H1 (cell line): ENCODE data around the gene PINK1. TPM values are rescaled to one million over a fixed set of nuclear protein-coding genes. Genes with fewer than 3 reads are reported as not detected.

Source experiments
- CTCF ChIA-PET: fragments of 300-600 bp; sonication (Branson Sonifier 250); formaldehyde crosslinking; loops from one replicate; lab custom pipeline; 2021; ENCODE audit not compliant: partially characterized antibody; lab: Charles Lee
- POLR2A ChIA-PET: fragments of 300-600 bp; sonication (Branson Sonifier 250); formaldehyde crosslinking; loops from one replicate; lab custom pipeline; 2021; ENCODE audit warnings: inconsistent platforms; ENCODE audit not compliant: partially characterized antibody; lab: Charles Lee
- DNase-seq, 2 experiments: peaks; one replicate each; pipeline versions ENCODE4 v3.0.0 to v3.0.0-alpha.2; 2010 to 2022; ENCODE audit warnings: low spot score in 2 of 2, low read depth in 1 of 2, mixed read lengths in 1 of 2
- FAIRE-seq: peaks from 2 replicates; lab custom pipeline; 2011; peaks lifted over from hg19 to GRCh38; lab: Jason Lieb, UNC
- H2AFZ ChIP-seq: 2 replicates; pipeline ENCODE4 v1.8.1; 2012; ENCODE audit warnings: low read length, inconsistent platforms
- H2AK5ac ChIP-seq: 2 replicates; pipeline ENCODE4 v1.6.1; 2013; ENCODE audit warnings: low read depth, low read length
- H2BK120ac ChIP-seq: replicated peaks from 2 replicates; pipeline ENCODE3; 2013; ENCODE audit warnings: low read depth, low read length, inconsistent platforms
- H2BK12ac ChIP-seq: 2 replicates; pipeline ENCODE4 v1.6.1; 2013; ENCODE audit warnings: low read depth, low read length
- H2BK15ac ChIP-seq: 2 replicates; pipeline ENCODE4 v1.6.1; 2013; ENCODE audit warnings: low read length
- H2BK20ac ChIP-seq: 2 replicates; pipeline ENCODE4 v1.6.1; 2013; ENCODE audit warnings: low read length
- H2BK5ac ChIP-seq: 2 replicates; pipeline ENCODE4 v1.6.1; 2013; ENCODE audit warnings: low read depth, low read length
- H3K14ac ChIP-seq: 2 replicates; pipeline ENCODE4 v1.6.1; 2013; ENCODE audit warnings: inconsistent platforms; ENCODE audit not compliant: insufficient read length
- H3K18ac ChIP-seq: 2 replicates; pipeline ENCODE4 v1.6.1; 2013; ENCODE audit warnings: low read length; ENCODE audit errors: extremely low read depth
- H3K23ac ChIP-seq: 2 replicates; pipeline ENCODE4 v1.6.1; 2013; ENCODE audit warnings: inconsistent platforms; ENCODE audit not compliant: insufficient read length
- H3K23me2 ChIP-seq: 2 replicates; pipeline ENCODE4 v1.6.1; 2013; ENCODE audit warnings: low read depth, low read length
- H3K27ac ChIP-seq: 2 replicates; pipeline ENCODE4 v1.6.1; 2011; ENCODE audit warnings: low read depth, low read length, inconsistent platforms
- H3K27me3 ChIP-seq, 4 experiments: replicated peaks in 1 of 4; 1 replicate in 1 of 4; 2 replicates in 3 of 4; pipeline versions ENCODE4 v1.6.1 to v1.8.1; 2011 to 2013; ENCODE audit warnings: low read length in 3 of 4, mild to moderate bottlenecking in 3 of 4, inconsistent platforms in 2 of 4, mixed read lengths in 2 of 4, moderate library complexity in 1 of 4; ENCODE audit not compliant: control insufficient read depth in 3 of 4, insufficient read depth in 3 of 4; ENCODE audit errors: extremely low read depth in 1 of 4
- H3K36me3 ChIP-seq, 4 experiments: 2 replicates each; pipeline versions ENCODE4 v1.6.1 to v1.8.1; 2011 to 2013; ENCODE audit warnings: mild to moderate bottlenecking in 4 of 4, low read length in 3 of 4, moderate library complexity in 2 of 4, control low read depth in 1 of 4, inconsistent platforms in 1 of 4; ENCODE audit not compliant: insufficient read depth in 4 of 4, control insufficient read depth in 2 of 4
- H3K4ac ChIP-seq: replicated peaks from 2 replicates; pipeline ENCODE3; 2013; ENCODE audit warnings: low read length, low read depth, mixed read lengths, inconsistent platforms; ENCODE audit not compliant: insufficient read length
- H3K4me1 ChIP-seq, 4 experiments: replicated peaks in 1 of 4; 1 replicate in 1 of 4; 2 replicates in 3 of 4; pipeline versions ENCODE4 v1.6.1 to v1.8.1; 2011 to 2013; ENCODE audit warnings: low read length in 3 of 4, inconsistent platforms in 2 of 4, mixed read lengths in 1 of 4; ENCODE audit not compliant: insufficient read depth in 4 of 4, control insufficient read depth in 3 of 4
- H3K4me2 ChIP-seq, 2 experiments: 2 replicates each; pipeline versions ENCODE4 v1.6.1 to v1.8.1; 2011 to 2013; ENCODE audit warnings: low read depth in 2 of 2, low read length in 2 of 2, control low read depth in 1 of 2, inconsistent platforms in 1 of 2, mild to moderate bottlenecking in 1 of 2; ENCODE audit not compliant: insufficient read depth in 1 of 2
- H3K4me3 ChIP-seq, 4 experiments: fragments of 200-600, 300-600 bp in 1 of 4; sonication (generic), shearing (Covaris generic), sonication (Bioruptor Twin) in 1 of 4; 2 replicates each; pipeline versions ENCODE4 v1.5.1 to v1.8.1; 2011 to 2016; ENCODE audit warnings: low read length in 4 of 4, low read depth in 3 of 4, control low read depth in 2 of 4, inconsistent platforms in 2 of 4, mild to moderate bottlenecking in 2 of 4, mixed read lengths in 1 of 4, moderate library complexity in 1 of 4; ENCODE audit not compliant: insufficient read depth in 2 of 4; ENCODE audit errors: extremely low read depth in 1 of 4
- H3K56ac ChIP-seq: replicated peaks from 2 replicates; pipeline ENCODE3; 2013; ENCODE audit warnings: low read depth, mild to moderate bottlenecking, mixed read lengths, low read length, inconsistent platforms; ENCODE audit not compliant: insufficient read length
- H3K79me1 ChIP-seq: 2 replicates; pipeline ENCODE4 v1.6.1; 2013; ENCODE audit warnings: low read depth, low read length, control low read depth
- H3K79me2 ChIP-seq, 2 experiments: 2 replicates each; pipeline versions ENCODE4 v1.6.1 to v1.8.1; 2012 to 2013; ENCODE audit warnings: low read length in 2 of 2, mild to moderate bottlenecking in 2 of 2, inconsistent platforms in 1 of 2; ENCODE audit not compliant: insufficient read depth in 2 of 2, control insufficient read depth in 1 of 2
- H3K9ac ChIP-seq, 4 experiments: replicated peaks in 1 of 4; 1 replicate in 1 of 4; 2 replicates in 3 of 4; pipeline versions ENCODE4 v1.6.1 to v1.8.1; 2011 to 2013; ENCODE audit warnings: low read depth in 3 of 4, low read length in 3 of 4, control low read depth in 2 of 4, mild to moderate bottlenecking in 2 of 4, moderate library complexity in 2 of 4, inconsistent platforms in 1 of 4; ENCODE audit errors: extremely low read depth in 1 of 4
- H3K9me3 ChIP-seq, 2 experiments: 2 replicates each; pipeline versions ENCODE4 v1.6.1 to v1.8.1; 2012 to 2013; ENCODE audit warnings: mild to moderate bottlenecking in 2 of 2, moderate library complexity in 2 of 2, control low read depth in 1 of 2, inconsistent platforms in 1 of 2, low read depth in 1 of 2, low read length in 1 of 2, mixed read lengths in 1 of 2; ENCODE audit not compliant: insufficient read depth in 2 of 2
- H4K20me1 ChIP-seq, 2 experiments: replicated peaks in 1 of 2; 2 replicates each; pipeline versions ENCODE3 to v1.8.1; 2011 to 2013; ENCODE audit warnings: inconsistent platforms in 2 of 2, low read length in 2 of 2, mild to moderate bottlenecking in 1 of 2; ENCODE audit not compliant: insufficient read depth in 2 of 2, control insufficient read depth in 1 of 2
- H4K5ac ChIP-seq: 2 replicates; pipeline ENCODE4 v1.6.1; 2013; ENCODE audit warnings: low read length, low read depth, mixed read lengths, inconsistent platforms; ENCODE audit not compliant: insufficient read length
- H4K8ac ChIP-seq: 2 replicates; pipeline ENCODE4 v1.8.0; 2013; ENCODE audit warnings: mild to moderate bottlenecking, moderate library complexity, low read length, inconsistent platforms; ENCODE audit not compliant: insufficient read depth; ENCODE audit errors: extremely low read depth
- H4K91ac ChIP-seq: replicated peaks from 2 replicates; pipeline ENCODE3; 2013; ENCODE audit warnings: low read length, mixed read lengths, inconsistent platforms; ENCODE audit not compliant: insufficient read length
- EGR1 ChIP-seq: IDR thresholded peaks from 2 replicates; pipeline ENCODE4 v1.6.1; 2011; ENCODE audit warnings: low read depth, low read length, borderline replicate concordance
- GTF2F1 ChIP-seq: IDR thresholded peaks from 2 replicates; pipeline ENCODE4 v1.6.1; 2012; ENCODE audit warnings: low read depth, low read length, improper control_type of control experiment, borderline replicate concordance
- NANOG ChIP-seq: IDR thresholded peaks from 2 replicates; pipeline ENCODE4 v1.6.1; 2011; ENCODE audit warnings: low read length, low read depth, mild to moderate bottlenecking, inconsistent platforms; ENCODE audit not compliant: insufficient read depth, poor library complexity, severe bottlenecking
- SRF ChIP-seq: IDR thresholded peaks from 2 replicates; pipeline ENCODE4 v1.6.1; 2011; ENCODE audit warnings: mild to moderate bottlenecking, low read depth, low read length, moderate library complexity
- TCF12 ChIP-seq: IDR thresholded peaks from 2 replicates; pipeline ENCODE4 v1.6.1; 2011; ENCODE audit warnings: low read depth, mild to moderate bottlenecking, low read length
- WGBS, 2 experiments: shearing (Covaris generic) in 1 of 2; methylation state at CpG; one replicate each; pipeline versions ENCODE4 v1.1.6 to v1.1.7; 2013 to 2015; ENCODE audit warnings: low lambda C conversion rate in 2 of 2, mixed read lengths in 2 of 2, inconsistent platforms in 1 of 2, low coverage in 1 of 2, missing lambda C conversion rate in 1 of 2; ENCODE audit not compliant: insufficient replicate concordance in 2 of 2, insufficient coverage in 1 of 2, insufficient read length in 1 of 2; ENCODE audit errors: extremely low coverage in 1 of 2, missing lambda C conversion rate in 1 of 2; 5-methylcytosine and 5-hydroxymethylcytosine counted together
- polyA plus RNA-seq, 7 experiments: library from polyadenylated mRNA; depleted of rRNA in 3 of 7; stranded (reverse) in 5 of 7; unstranded in 2 of 7; fragments of >200 nt in 5 of 7; fragments of 200-250 nt in 2 of 7; gene quantifications; 1 replicate in 5 of 7; 2 replicates in 1 of 7; 4 replicates in 1 of 7; pipeline versions ENCODE4 v1.2.1 to v1.2.3, GENCODE V29; 2011 to 2013; ENCODE audit warnings: missing spikeins in 2 of 7, mixed read lengths in 2 of 7
- total RNA-seq: library from RNA; stranded (reverse); fragmentation: NEBNext Ultra II Directional; extraction: Animal tissue kit (Norgen Biotek cat#: 25700); gene quantifications from 2 replicates; pipeline ENCODE4 v1.2.1, GENCODE V29; 2021

PINK1 gene
- total and polyA plus RNA-seq, 2 of the 8 experiments (the other 6 are each of a cell fraction or from before 2014, with no cell fraction given) = 16.1 to 19.3 TPM

GRCh38 chr1:20619999-20620398 lies 13.3 kb upstream of the PINK1 start:
- Histone ChIP-seq H4K8ac (no peak overlapping the region), H3K23me2 (no peaks in the 10 kb centered on the region), H3K9ac (no peak overlapping the region), H3K23ac (no peak overlapping the region), H2AK5ac (no peak overlapping the region), H2BK12ac (no peak overlapping the region), H3K4me1 (peaks cover 0 to 5% (median under 1%) of the 10 kb centered on the region in 4 experiments; a peak in 2 of 7 replicates), H2BK5ac (no peak overlapping the region), H4K91ac (no peak overlapping the region), H3K56ac (no peak overlapping the region), H3K79me1 (no peaks in the 10 kb centered on the region), H2BK20ac (no peak overlapping the region), H3K27me3 (no peaks in the 10 kb centered on the region), H4K5ac (no peak overlapping the region), H3K79me2 (no peaks in the 10 kb centered on the region), H3K36me3 (no peaks in the 10 kb centered on the region), H3K4me2 (no peak overlapping the region), H4K20me1 (no peaks in the 10 kb centered on the region), H3K14ac (no peak overlapping the region), H3K9me3 (no peaks in the 10 kb centered on the region; a peak in 1 of 4 replicates), H3K4me3 (no peak overlapping the region), H2BK120ac (no peak overlapping the region), H2AFZ (no peak overlapping the region), H3K4ac (no peak overlapping the region), H2BK15ac (no peak overlapping the region), H3K27ac (no peak overlapping the region), H3K18ac (no peak overlapping the region)
- ChIA-PET POLR2A (interaction anchor here (1.7 kb wide), 1 partner anchor 14 kb away, joined by 3 read pairs; no protein-coding TSS in a partner anchor), CTCF (no interaction called here)
- TF ChIP-seq TCF12 = no peak
- TF ChIP-seq NANOG = no peak
- no peak for TF ChIP-seq EGR1
- TF ChIP-seq SRF = no peak
- no peak for TF ChIP-seq GTF2F1
- no peak for DNase-seq
- FAIRE-seq = no peak
- WGBS, 2 experiments = 94% methylated on average over 1 of the region's 1 CpG; no CpG with 5 or more reads in 1 of the 2 experiments
